Heart right ventricle (tissue), 16 donors: ENCODE measurements around the gene UNC13B. TPM values are rescaled to one million over a fixed set of nuclear protein-coding genes. Genes with fewer than 3 reads are reported as not detected.

ENCODE experiments used
- ATAC-seq, 8 donors: fragments of 200-7000 bp; cut with Tn5 transposase; one replicate each; pipeline ENCODE4 v1.9.1; 2020; ENCODE audit warnings: mild to moderate bottlenecking in 8 of 8, moderate library complexity in 8 of 8, moderate number of reproducible peaks in 1 of 8
- DNase-seq, 2 donors: peaks; one replicate each; pipeline ENCODE4 v3.0.0-alpha.2; 2020
- H3K27ac ChIP-seq, 10 donors: fragments of 200-600 bp; sonication (generic) in 2 of 10; one replicate each; pipeline versions ENCODE4 v1.5.0 to v1.8.0; 2020 to 2022; ENCODE audit warnings: mild to moderate bottlenecking in 3 of 10
- H3K27me3 ChIP-seq, 7 donors: fragments of 200-600 bp; one replicate each; pipeline ENCODE4 v1.8.0; 2021 to 2022; ENCODE audit warnings: mild to moderate bottlenecking in 2 of 7
- H3K36me3 ChIP-seq, 9 donors: fragments of 200-600 bp; sonication (generic) in 1 of 9; one replicate each; pipeline versions ENCODE4 v1.5.0 to v1.8.0; 2020 to 2022; ENCODE audit warnings: mild to moderate bottlenecking in 2 of 9
- H3K4me1 ChIP-seq, 9 donors: fragments of 200-600 bp; sonication (generic) in 1 of 9; one replicate each; pipeline versions ENCODE4 v1.5.0 to v1.8.0; 2020 to 2022; ENCODE audit warnings: mild to moderate bottlenecking in 4 of 9
- H3K4me3 ChIP-seq, 10 donors: fragments of 200-600 bp; sonication (generic) in 2 of 10; one replicate each; pipeline versions ENCODE4 v1.5.0 to v1.8.0; 2020 to 2022; ENCODE audit warnings: mild to moderate bottlenecking in 7 of 10, moderate library complexity in 2 of 10
- H3K9me3 ChIP-seq, 11 donors: fragments of 200-600 bp in 10 of 11; sonication (generic) in 2 of 11; one replicate each; pipeline versions ENCODE4 v1.5.0 to v1.8.0; 2013 to 2022; ENCODE audit warnings: mild to moderate bottlenecking in 2 of 11, control low read depth in 1 of 11, moderate library complexity in 1 of 11
- WGBS, 2 donors: extraction: QIAGEN DNeasy Blood & Tissue Kit; methylation state at CpG; one replicate each; pipeline ENCODE4 v1.1.7; 2013; ENCODE audit warnings: inconsistent platforms in 1 of 2; 5-methylcytosine and 5-hydroxymethylcytosine counted together
- intact Hi-C, 10 donors: fragments of 100-400 bp; cut with DNase I; formaldehyde crosslinking; loops; one replicate each; pipeline versions ENCODE4 v1.11.1 to v1.14.2; 2022
- polyA plus RNA-seq, 2 donors: library from polyadenylated mRNA; stranded (reverse); fragments of 200-250 nt; gene quantifications; one replicate each; pipeline ENCODE4 v1.2.3, GENCODE V29; 2013
- total RNA-seq, 10 donors: library from RNA; stranded (reverse); fragmentation: NEBNext Ultra II Directional in 3 of 10; extraction: Animal tissue kit (Norgen Biotek cat#: 25700) in 3 of 10; gene quantifications; one replicate each; pipeline versions ENCODE4 v1.2.1 to v1.2.4, GENCODE V29; 2021 to 2023
- TF ChIP-seq, protein P1 (sequence below), 9 donors: fragments of 200-600 bp; sonication (generic) in 2 of 9; IDR thresholded peaks; one replicate each; pipeline versions ENCODE4 v1.5.0 to v1.8.0; 2021 to 2022; ENCODE audit warnings: antibody characterized with exemption in 9 of 9, mild to moderate bottlenecking in 5 of 9, moderate library complexity in 1 of 9
- donor health status: Arrhythmogenic right ventricular cardiomyopathy.
- donor health status: ischemic (EF 13 %, LVEDD 7.1; RV severe dilation, severe dysfunction).
- donor health status: healthy with polysubstance abuse.
- donor health status: DM: no; HTN: yes; CAD: no.
- donor health status: DM: no; HTN: no; CAD: no.
- donor health status: ischemic (EF 25% LVEDD 6.9; RV normal size, moderate dysfunction).
- donor health status: ischemic (EF 25% LVEDD 5.7; RV mildly dilated, moderate dysfunction).
- donor health status: healthy.
- donor health status: DM: yes; HTN: yes; CAD: no.
- donor health status: Ischemic cardiomyopathy.
- donor health status: ischemic (EF 35%, LVEDD 5.7; RV mildly dilated, moderate dysfunction).
- donor health status: nonischemic (EF 11% LVEDD 7.7; RV severe dilation, severe dysfunction).
- donor health status: DM: yes; HTN: yes; CAD: no.
- donor health status: PGD.
- donor health status: ischemic (EF 29% LVEDD 5.4; RV normal size, mild dysfunction).
- donor health status: nonischemic (EF 23%, LVEDD 6.1; RV moderate dilation, normal function).

The UNC13B gene
- total and polyA plus RNA-seq, 12 donors, result 13.1 to 27.1 (median 18.9) TPM

DNA sequence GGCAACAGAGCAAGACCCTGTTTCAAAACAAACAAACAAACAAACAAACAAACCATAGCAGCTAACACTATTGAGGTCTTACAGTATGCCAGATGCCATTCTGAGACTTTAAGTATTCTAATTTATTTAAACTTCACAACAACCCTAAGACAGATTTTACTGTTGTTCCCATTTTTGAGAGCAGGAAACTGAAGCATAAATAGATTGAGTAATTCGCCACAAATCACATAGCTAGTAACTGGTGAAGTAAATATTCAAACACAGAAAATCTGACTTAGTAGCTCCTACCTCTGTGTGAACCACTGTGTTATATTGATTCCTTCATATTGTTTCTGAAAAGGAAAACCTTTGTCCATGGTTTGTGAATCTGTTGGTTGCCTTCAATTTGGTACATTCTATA is 98.4 kb downstream of the UNC13B start:
- ATAC-seq, result no peak
- H3K36me3 ChIP-seq, result no peaks in the 10 kb centered on the region
- 88 to 97% methylated on average over 1 of the region's 1 CpG for WGBS, 2 donors

DNA sequence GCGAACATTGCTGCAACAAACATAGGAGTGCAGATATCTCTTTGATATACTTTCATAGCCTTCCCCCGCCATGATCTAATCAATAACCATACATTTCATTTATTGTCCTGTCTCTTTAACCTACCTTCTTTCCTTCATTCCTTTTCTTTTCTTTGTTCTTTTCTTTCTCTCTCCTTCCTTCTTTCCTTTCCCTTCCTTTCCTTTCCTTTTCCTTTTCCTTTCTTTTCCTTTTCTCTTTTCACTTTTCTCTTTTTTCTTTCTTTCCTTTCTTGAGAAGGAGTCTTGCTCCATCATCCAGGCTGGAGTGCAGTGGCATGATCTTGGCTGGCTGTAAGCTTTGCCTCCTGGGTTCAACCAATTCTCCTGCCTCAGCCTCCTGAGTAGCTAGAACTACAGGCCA is 100.3 kb downstream of the UNC13B start:
- ATAC-seq, result no peak
- Histone ChIP-seq H3K4me3 (no peak overlapping the region), H3K27me3 (no peaks in the 10 kb centered on the region), H3K9me3 (no peaks in the 10 kb centered on the region), H3K27ac (no peak overlapping the region), H3K4me1 (peaks cover 0 to 10% (median 5%) of the 10 kb centered on the region in 9 donors), H3K36me3 (no peaks in the 10 kb centered on the region)
- WGBS, 2 donors, result 96 to 98% methylated on average over 2 of the region's 2 CpGs
- DNase-seq, result no peak
- TF ChIP-seq, protein P1, sequence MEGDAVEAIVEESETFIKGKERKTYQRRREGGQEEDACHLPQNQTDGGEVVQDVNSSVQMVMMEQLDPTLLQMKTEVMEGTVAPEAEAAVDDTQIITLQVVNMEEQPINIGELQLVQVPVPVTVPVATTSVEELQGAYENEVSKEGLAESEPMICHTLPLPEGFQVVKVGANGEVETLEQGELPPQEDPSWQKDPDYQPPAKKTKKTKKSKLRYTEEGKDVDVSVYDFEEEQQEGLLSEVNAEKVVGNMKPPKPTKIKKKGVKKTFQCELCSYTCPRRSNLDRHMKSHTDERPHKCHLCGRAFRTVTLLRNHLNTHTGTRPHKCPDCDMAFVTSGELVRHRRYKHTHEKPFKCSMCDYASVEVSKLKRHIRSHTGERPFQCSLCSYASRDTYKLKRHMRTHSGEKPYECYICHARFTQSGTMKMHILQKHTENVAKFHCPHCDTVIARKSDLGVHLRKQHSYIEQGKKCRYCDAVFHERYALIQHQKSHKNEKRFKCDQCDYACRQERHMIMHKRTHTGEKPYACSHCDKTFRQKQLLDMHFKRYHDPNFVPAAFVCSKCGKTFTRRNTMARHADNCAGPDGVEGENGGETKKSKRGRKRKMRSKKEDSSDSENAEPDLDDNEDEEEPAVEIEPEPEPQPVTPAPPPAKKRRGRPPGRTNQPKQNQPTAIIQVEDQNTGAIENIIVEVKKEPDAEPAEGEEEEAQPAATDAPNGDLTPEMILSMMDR (IDR thresholded peaks at IDR 0.05), result no peak
- intact Hi-C loops, result loop anchor here in 3 of 10 donors (10.0 kb wide), 3 partner anchors 123 to 293 kb away; no protein-coding TSS in a partner anchor

More for the DNA sequence above, 98.4 kb downstream of the UNC13B start:
- peaks cover 0 to 10% (median 5%) of the 10 kb centered on the region in 9 donors for H3K4me1 ChIP-seq
- H3K4me3 ChIP-seq, result no peak overlapping the region
- no peak for DNase-seq
- intact Hi-C loops, result loop anchor here in 4 of 10 donors (2.0 to 10.0 kb wide), 4 partner anchors 125 to 295 kb away; no protein-coding TSS in a partner anchor
- no peaks in the 10 kb centered on the region for H3K27me3 ChIP-seq
- TF ChIP-seq, protein P1 (IDR thresholded peaks at IDR 0.05), result no peak
- no peaks in the 10 kb centered on the region for H3K9me3 ChIP-seq
- no peak overlapping the region for H3K27ac ChIP-seq

DNA sequence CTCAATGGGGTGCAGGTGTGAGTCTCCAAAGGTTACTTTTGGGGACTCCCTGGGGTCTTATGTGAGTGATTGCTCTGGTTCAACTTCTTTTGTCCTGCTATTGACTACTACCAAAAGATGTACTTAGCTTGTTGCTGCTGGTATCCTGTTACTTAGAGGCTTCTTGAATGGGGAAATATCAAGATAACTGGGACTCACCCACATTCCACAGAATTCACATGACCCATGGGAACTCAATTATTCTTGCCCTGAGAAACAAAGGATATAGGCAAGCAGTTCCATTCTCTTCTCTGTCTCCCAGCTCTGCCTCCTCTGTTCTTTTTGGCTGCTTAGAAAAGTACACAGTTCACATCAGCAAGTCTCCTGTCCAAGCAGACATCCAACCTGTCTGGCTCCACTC is 105.9 kb downstream of the UNC13B start:
- no peak overlapping the region for H3K4me3 ChIP-seq
- no peaks in the 10 kb centered on the region for H3K27me3 ChIP-seq
- H3K36me3 ChIP-seq, result no peaks in the 10 kb centered on the region
- peak in 1 of 8 donors; percentile 11 for ATAC-seq
- H3K4me1 ChIP-seq, result peaks cover 0 to 22% (median 15%) of the 10 kb centered on the region in 9 donors
- H3K27ac ChIP-seq, result peak overlapping the region in 1 of 10 donors; percentile 42
- no peak for DNase-seq
- intact Hi-C loops, result loop anchor here in 3 of 10 donors (10.0 kb wide), 3 partner anchors 117 to 287 kb away; no protein-coding TSS in a partner anchor
- TF ChIP-seq, protein P1 (IDR thresholded peaks at IDR 0.05), result no peak
- H3K9me3 ChIP-seq, result no peaks in the 10 kb centered on the region

DNA sequence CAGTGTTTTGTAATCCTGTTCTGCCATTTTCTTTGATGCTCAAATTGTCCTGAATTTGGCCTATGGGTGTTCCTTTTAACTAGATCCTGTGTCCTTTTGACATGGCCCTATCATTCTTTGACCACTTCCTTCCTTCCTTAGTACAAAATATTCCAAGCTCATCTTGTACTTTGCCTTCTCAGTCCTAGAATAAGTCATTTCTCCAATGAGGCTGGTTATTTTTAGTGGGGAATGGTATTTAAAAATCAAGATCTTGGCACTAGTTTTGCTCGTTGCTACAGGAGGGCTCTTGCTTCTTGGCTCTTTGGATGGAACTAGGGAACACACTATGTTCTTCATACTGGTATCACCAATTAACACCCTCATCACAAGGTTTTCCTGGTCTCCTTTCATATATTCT is 108.1 kb downstream of the UNC13B start:
- peaks cover 0 to 22% (median 15%) of the 10 kb centered on the region in 9 donors for H3K4me1 ChIP-seq
- H3K27me3 ChIP-seq, result no peaks in the 10 kb centered on the region
- TF ChIP-seq, protein P1 (IDR thresholded peaks at IDR 0.05), result no peak
- 7 to 21% methylated on average over 1 of the region's 1 CpG for whole genome bisulfite sequencing, 2 donors
- ATAC-seq (peak in 6 of 8 donors; percentile 34 to 88 (median 76)), DNase-seq (no peak)
- H3K9me3 ChIP-seq, result no peaks in the 10 kb centered on the region
- intact Hi-C loops, result loop anchor here in 3 of 10 donors (10.0 kb wide), 3 partner anchors 115 to 285 kb away; no protein-coding TSS in a partner anchor
- H3K27ac ChIP-seq, result peak overlapping the region in 6 of 10 donors; percentile 12 to 55 (median 42)
- no peaks in the 10 kb centered on the region for H3K36me3 ChIP-seq
- H3K4me3 ChIP-seq, result no peak overlapping the region
